H1 (cell line): ENCODE measurements around the gene GLIS2. TPM values are rescaled to one million over a fixed set of nuclear protein-coding genes. Genes with fewer than 3 reads are reported as not detected.

Experiments used
- NRF1 ChIP-seq: IDR thresholded peaks from 2 replicates; pipeline ENCODE4 v1.6.1; 2011; ENCODE audit warnings: mild to moderate bottlenecking, low read depth, low read length, improper control_type of control experiment
- SIN3A ChIP-seq, 2 experiments: IDR thresholded peaks in 1 of 2; conservative IDR thresholded peaks in 1 of 2; 2 replicates each; pipeline ENCODE4 v1.6.1; 2011 to 2012; ENCODE audit warnings: low read length in 2 of 2, improper control_type of control experiment in 1 of 2, low read depth in 1 of 2, mild to moderate bottlenecking in 1 of 2
- polyA plus RNA-seq, 7 experiments: library from polyadenylated mRNA; depleted of rRNA in 3 of 7; stranded (reverse) in 5 of 7; unstranded in 2 of 7; fragments of >200 nt in 5 of 7; fragments of 200-250 nt in 2 of 7; gene quantifications; 1 replicate in 5 of 7; 2 replicates in 1 of 7; 4 replicates in 1 of 7; pipeline versions ENCODE4 v1.2.1 to v1.2.3, GENCODE V29; 2011 to 2013; ENCODE audit warnings: missing spikeins in 2 of 7, mixed read lengths in 2 of 7
- total RNA-seq: library from RNA; stranded (reverse); fragmentation: NEBNext Ultra II Directional; extraction: Animal tissue kit (Norgen Biotek cat#: 25700); gene quantifications from 2 replicates; pipeline ENCODE4 v1.2.1, GENCODE V29; 2021

Gene GLIS2
- total and polyA plus RNA-seq, 2 of the 8 experiments (the other 6 are each of a cell fraction or from before 2014, with no cell fraction given): 4.3 to 17.4 TPM

DNA sequence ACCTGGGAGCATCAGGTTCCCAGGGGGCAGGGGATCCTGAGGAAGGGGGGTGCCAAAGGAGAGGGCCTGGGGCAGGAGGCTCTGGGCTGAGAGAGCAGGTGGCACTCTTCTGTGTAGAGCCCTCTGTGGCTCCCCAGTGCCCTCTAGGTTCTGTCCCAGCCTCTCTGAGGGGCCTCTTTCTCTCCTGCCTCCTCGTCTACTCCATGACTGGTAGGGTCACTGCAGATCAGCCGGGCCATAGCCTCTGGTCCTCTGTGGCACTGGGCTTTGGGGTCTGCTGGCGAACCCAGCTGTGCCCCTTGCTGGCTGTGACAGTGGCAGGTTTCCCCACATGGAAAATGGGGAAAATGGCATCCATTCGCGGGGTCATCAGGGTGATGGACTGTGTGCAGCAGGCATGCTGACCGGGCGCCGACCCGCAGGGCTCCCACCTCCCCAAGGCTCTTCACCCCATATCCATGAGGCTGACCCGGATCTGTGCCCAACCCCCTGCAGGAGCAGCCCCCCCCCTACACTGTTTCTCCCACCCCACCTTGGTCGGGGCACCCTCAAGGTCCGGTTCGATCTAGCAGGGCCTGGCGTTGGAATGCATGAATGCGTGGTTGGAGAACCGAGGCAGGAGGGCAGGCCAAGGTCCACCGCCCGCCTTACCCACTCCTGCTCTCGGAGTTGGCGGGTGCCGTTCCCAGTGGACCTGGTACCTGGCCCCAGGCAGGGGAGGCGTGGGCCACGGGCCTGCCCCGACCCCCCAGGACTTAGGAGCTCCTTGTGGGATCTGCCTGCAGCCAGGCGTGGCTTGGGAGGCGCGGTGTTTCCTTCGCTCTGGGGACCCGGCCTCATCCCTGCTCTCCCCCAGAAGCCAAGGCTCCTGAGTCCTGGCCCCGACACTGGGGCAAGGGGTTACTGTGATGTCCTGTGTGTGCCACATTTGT lies 6.5 kb downstream of the GLIS2 start (continued):
- no peak for TF ChIP-seq SIN3A (conservative IDR thresholded peaks at IDR 0.05 in 1 of 2, IDR thresholded peaks at IDR 0.05 in 1 of 2; ENCODE audit: low read depth in 1 of 2, low read length in 2 of 2)
- no peak for TF ChIP-seq NRF1
- TF ChIP-seq, all 59 proteins: peak for 0
